Endothelial cell of umbilical vein (primary cell): ENCODE data around the gene ZNF804B. TPM values are rescaled to one million over a fixed set of nuclear protein-coding genes. Genes with fewer than 3 reads are reported as not detected.
A peak's percentile ranks its signal among the peaks of the same experiment; 100 is the strongest.

Source experiments
- BruUV-seq: library from RNA; stranded (reverse); fragments of 400-500 nt; replicated peaks from 2 replicates; lab custom pipeline; 2021; lab: Mats Ljungman, UMichigan
- CTCF ChIA-PET: fragments of 300-600, 350-600 bp; sonication (Branson Sonifier 250); formaldehyde crosslinking; loops from one replicate; lab custom pipeline; 2021; ENCODE audit warnings: antibody characterized with exemption, inconsistent platforms; lab: Charles Lee
- POLR2A ChIA-PET: fragments of 300-600, 350-600 bp; sonication (Branson Sonifier 250); formaldehyde crosslinking; loops from one replicate; lab custom pipeline; 2021; ENCODE audit warnings: antibody characterized with exemption, inconsistent platforms; lab: Charles Lee
- DNase-seq: peaks from one replicate; pipeline ENCODE4 v3.0.0-alpha.2; 2011; ENCODE audit warnings: low read depth, low spot score
- FAIRE-seq: peaks from 2 replicates; lab custom pipeline; 2011; peaks lifted over from hg19 to GRCh38; lab: Jason Lieb, UNC
- H2AFZ ChIP-seq: 2 replicates; pipeline ENCODE4 v1.6.0; 2012; ENCODE audit warnings: low read depth, low read length, control low read depth, inconsistent platforms
- H3K27ac ChIP-seq: 2 replicates; pipeline ENCODE4 v1.5.1; 2011; ENCODE audit warnings: low read depth, mild to moderate bottlenecking, control low read depth, low read length, moderate library complexity; ENCODE audit not compliant: insufficient read depth
- H3K27me3 ChIP-seq, 2 experiments: 2 replicates each; pipeline versions ENCODE4 v1.6.0 to v1.6.1; 2011; ENCODE audit warnings: low read length in 2 of 2, mixed read lengths in 1 of 2; ENCODE audit not compliant: control insufficient read depth in 2 of 2, insufficient read depth in 2 of 2
- H3K36me3 ChIP-seq, 2 experiments: 2 replicates in 1 of 2; 3 replicates in 1 of 2; pipeline ENCODE4 v1.5.1; 2011; ENCODE audit warnings: low read length in 2 of 2, mild to moderate bottlenecking in 1 of 2, moderate library complexity in 1 of 2; ENCODE audit not compliant: control insufficient read depth in 2 of 2, insufficient read depth in 2 of 2; ENCODE audit errors: extremely low read depth in 1 of 2
- H3K4me1 ChIP-seq: 3 replicates; pipeline ENCODE4 v1.5.1; 2011; ENCODE audit warnings: mild to moderate bottlenecking, low read length; ENCODE audit not compliant: control insufficient read depth, insufficient read depth; ENCODE audit errors: extremely low read depth
- H3K4me2 ChIP-seq: 2 replicates; pipeline ENCODE4 v1.6.1; 2011; ENCODE audit warnings: low read length, control low read depth, mixed read lengths; ENCODE audit not compliant: insufficient read depth
- H3K4me3 ChIP-seq, 3 experiments: fragments of 200-600 bp in 1 of 3; sonication (generic), shearing (Covaris generic) in 1 of 3; replicated peaks in 1 of 3; 2 replicates each; pipeline ENCODE4 v1.5.1; 2011 to 2016; ENCODE audit warnings: control low read depth in 3 of 3, low read length in 3 of 3, mild to moderate bottlenecking in 2 of 3, inconsistent platforms in 1 of 3, low read depth in 1 of 3, moderate library complexity in 1 of 3; ENCODE audit not compliant: insufficient read depth in 1 of 3
- H3K79me2 ChIP-seq: 2 replicates; pipeline ENCODE4 v1.6.0; 2012; ENCODE audit warnings: low read length, inconsistent platforms; ENCODE audit not compliant: control insufficient read depth, insufficient read depth
- H3K9ac ChIP-seq: replicated peaks from 2 replicates; pipeline ENCODE3; 2011; ENCODE audit warnings: low read length, control low read depth; ENCODE audit not compliant: insufficient read depth; ENCODE audit errors: extremely low read depth
- H3K9me1 ChIP-seq: replicated peaks from 3 replicates; pipeline ENCODE4 v1.6.0; 2011; ENCODE audit warnings: mild to moderate bottlenecking, low read length; ENCODE audit not compliant: control insufficient read depth, insufficient read depth; ENCODE audit errors: extremely low read depth
- H3K9me3 ChIP-seq: replicated peaks from 2 replicates; pipeline ENCODE4 v1.5.1; 2012; ENCODE audit warnings: low read length, inconsistent platforms; ENCODE audit not compliant: control insufficient read depth, insufficient read depth
- H4K20me1 ChIP-seq: replicated peaks from 2 replicates; pipeline ENCODE3; 2011; ENCODE audit warnings: mild to moderate bottlenecking, low read length; ENCODE audit not compliant: control insufficient read depth, insufficient read depth; ENCODE audit errors: extremely low read depth
- EZH2 ChIP-seq: IDR thresholded peaks from 2 replicates; pipeline ENCODE4 v1.6.1; 2012; ENCODE audit warnings: borderline replicate concordance, low read depth, mild to moderate bottlenecking, moderate library complexity, low read length, inconsistent platforms; ENCODE audit not compliant: severe bottlenecking
- GATA2 ChIP-seq: IDR thresholded peaks from 2 replicates; pipeline ENCODE4 v1.7.0; 2011; ENCODE audit warnings: low read depth, mild to moderate bottlenecking, moderate library complexity, mixed read lengths, low read length; ENCODE audit not compliant: insufficient read length, insufficient read depth
- MYC ChIP-seq: IDR thresholded peaks from one replicate; pipeline ENCODE4 v1.6.1; 2011; ENCODE audit warnings: mild to moderate bottlenecking, low read depth, low read length
- dilution Hi-C: fragments of 300-500 bp; cut with MboI; formaldehyde crosslinking; loops from one replicate; pipeline ENCODE4 v1.15.0; 2019; ENCODE audit warnings: low sequenced_read_pairs; ENCODE audit not compliant: extremely low pct_ligation_motif_present
- intact Hi-C: fragments of 100-400 bp; cut with micrococcal nuclease; formaldehyde crosslinking; loops from one replicate; pipeline ENCODE4 v1.10.0; 2022
- polyA plus RNA-seq, 4 experiments: library from polyadenylated mRNA; depleted of rRNA in 3 of 4; stranded (reverse) in 3 of 4; unstranded in 1 of 4; fragments of >200 nt; gene quantifications; 2 replicates each; pipeline versions ENCODE4 v1.2.1 to v1.2.3, GENCODE V29; 2011 to 2012; ENCODE audit warnings: missing spikeins in 1 of 4
- total RNA-seq: library from RNA; stranded (reverse); gene quantifications from 2 replicates; pipeline ENCODE4 v1.2.3, GENCODE V29; 2021
- TF ChIP-seq, protein P1 (sequence below), 2 donors: IDR thresholded peaks; 1 replicate in 1 of 2; 2 replicates in 1 of 2; pipeline ENCODE4 v1.5.1; 2011; ENCODE audit warnings: low read length in 2 of 2, mild to moderate bottlenecking in 2 of 2, moderate library complexity in 2 of 2, control low read depth in 1 of 2, inconsistent platforms in 1 of 2, low read depth in 1 of 2; ENCODE audit not compliant: insufficient read depth in 1 of 2; ENCODE audit errors: extremely low read depth in 1 of 2
- TF ChIP-seq, protein P2 (sequence below): IDR thresholded peaks from 2 replicates; pipeline ENCODE4 v1.6.1; 2011; ENCODE audit not compliant: insufficient read depth, insufficient read length

ZNF804B gene
- total and polyA plus RNA-seq, 2 donors (not counting 3 experiments of a cell fraction or from before 2014, with no cell fraction given), result not detected

DNA sequence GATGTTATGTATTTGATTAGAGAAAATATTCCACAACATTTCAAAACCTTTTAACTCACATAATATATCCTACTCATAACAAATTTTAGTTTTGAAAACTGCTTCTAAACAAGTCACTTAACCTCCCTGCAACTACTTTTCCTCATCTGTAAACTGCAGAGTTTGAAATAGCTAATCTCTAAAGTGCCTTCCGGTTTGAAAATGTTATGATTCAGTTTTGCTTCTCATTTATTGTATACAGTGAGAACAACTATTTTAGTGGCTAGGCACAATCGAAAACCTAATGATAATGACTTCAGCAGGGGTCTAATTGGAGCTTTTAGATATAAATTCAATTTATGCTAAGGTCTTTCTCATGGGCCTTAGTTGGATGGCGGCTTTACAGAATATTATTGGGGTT is 66.7 kb downstream of the ZNF804B start:
- TF ChIP-seq MYC, result no peak
- BruUV-seq, result no TSS peak
- Histone ChIP-seq H3K9me1 (no peaks in the 10 kb centered on the region), H3K27me3 (no peaks in the 10 kb centered on the region), H3K4me3 (no peak overlapping the region), H2AFZ (no peak overlapping the region), H3K4me1 (no peaks in the 10 kb centered on the region), H3K4me2 (no peak overlapping the region), H3K27ac (no peak overlapping the region), H4K20me1 (no peaks in the 10 kb centered on the region), H3K9me3 (no peaks in the 10 kb centered on the region), H3K79me2 (no peaks in the 10 kb centered on the region), H3K36me3 (no peaks in the 10 kb centered on the region), H3K9ac (no peak overlapping the region)
- DNase-seq, result no peak
- ChIA-PET POLR2A (no interaction called here), CTCF (no interaction called here)
- FAIRE-seq, result no peak
- intact Hi-C loops, result no loop called here
- dilution Hi-C loops, result no loop called here

DNA sequence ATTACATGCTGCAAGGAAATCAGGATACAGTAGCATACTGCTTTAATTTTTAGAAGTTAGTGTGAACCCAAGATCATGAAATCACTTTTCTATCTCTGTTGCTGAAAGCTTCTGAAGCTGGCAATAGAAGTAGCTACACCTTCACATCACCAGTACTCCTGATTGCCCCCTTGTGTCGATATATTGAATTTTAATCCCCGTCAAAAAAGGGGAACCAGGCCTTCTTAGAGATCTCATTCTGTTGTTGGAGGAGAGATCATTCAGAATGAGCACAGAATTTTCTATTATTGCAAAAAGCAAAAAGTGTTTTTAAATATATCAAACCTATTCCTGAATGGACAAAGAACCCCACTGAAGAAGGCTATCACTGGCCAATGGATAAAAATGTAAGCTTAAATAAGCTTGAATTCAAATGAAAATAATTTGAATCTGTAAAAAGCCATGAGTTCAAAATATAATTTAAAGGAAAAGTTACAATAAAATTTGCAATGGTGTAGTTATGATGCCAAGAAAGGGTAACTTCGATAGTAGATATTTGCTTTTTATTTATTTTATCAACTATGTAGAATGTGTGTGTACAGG is 75.7 kb downstream of the ZNF804B start:
- BruUV-seq, result no TSS peak
- H3K9me3 ChIP-seq, result no peaks in the 10 kb centered on the region
- no peaks in the 10 kb centered on the region for H3K9me1 ChIP-seq
- H3K4me3 ChIP-seq, result no peak overlapping the region
- H3K36me3 ChIP-seq, result no peaks in the 10 kb centered on the region
- H3K9ac ChIP-seq, result no peak overlapping the region
- H3K4me2 ChIP-seq, result no peak overlapping the region
- no peaks in the 10 kb centered on the region for H3K4me1 ChIP-seq
- TF ChIP-seq GATA2, result no peak
- no peak for TF ChIP-seq EZH2
- no peak for TF ChIP-seq MYC
- TF ChIP-seq, protein P1, sequence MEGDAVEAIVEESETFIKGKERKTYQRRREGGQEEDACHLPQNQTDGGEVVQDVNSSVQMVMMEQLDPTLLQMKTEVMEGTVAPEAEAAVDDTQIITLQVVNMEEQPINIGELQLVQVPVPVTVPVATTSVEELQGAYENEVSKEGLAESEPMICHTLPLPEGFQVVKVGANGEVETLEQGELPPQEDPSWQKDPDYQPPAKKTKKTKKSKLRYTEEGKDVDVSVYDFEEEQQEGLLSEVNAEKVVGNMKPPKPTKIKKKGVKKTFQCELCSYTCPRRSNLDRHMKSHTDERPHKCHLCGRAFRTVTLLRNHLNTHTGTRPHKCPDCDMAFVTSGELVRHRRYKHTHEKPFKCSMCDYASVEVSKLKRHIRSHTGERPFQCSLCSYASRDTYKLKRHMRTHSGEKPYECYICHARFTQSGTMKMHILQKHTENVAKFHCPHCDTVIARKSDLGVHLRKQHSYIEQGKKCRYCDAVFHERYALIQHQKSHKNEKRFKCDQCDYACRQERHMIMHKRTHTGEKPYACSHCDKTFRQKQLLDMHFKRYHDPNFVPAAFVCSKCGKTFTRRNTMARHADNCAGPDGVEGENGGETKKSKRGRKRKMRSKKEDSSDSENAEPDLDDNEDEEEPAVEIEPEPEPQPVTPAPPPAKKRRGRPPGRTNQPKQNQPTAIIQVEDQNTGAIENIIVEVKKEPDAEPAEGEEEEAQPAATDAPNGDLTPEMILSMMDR (IDR thresholded peaks at IDR 0.05; ENCODE audit: extremely low read depth in 1 of 2, insufficient read depth in 1 of 2, low read depth in 1 of 2, low read length in 2 of 2), result peak; percentile 23 to 40
- TF ChIP-seq, protein P2, sequence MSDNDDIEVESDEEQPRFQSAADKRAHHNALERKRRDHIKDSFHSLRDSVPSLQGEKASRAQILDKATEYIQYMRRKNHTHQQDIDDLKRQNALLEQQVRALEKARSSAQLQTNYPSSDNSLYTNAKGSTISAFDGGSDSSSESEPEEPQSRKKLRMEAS, result no peak
- no peak overlapping the region for H2AFZ ChIP-seq
- no peaks in the 10 kb centered on the region for H4K20me1 ChIP-seq
- H3K27me3 ChIP-seq, result no peaks in the 10 kb centered on the region
- FAIRE-seq (no peak), DNase-seq (peak; percentile 58)
- no peaks in the 10 kb centered on the region for H3K79me2 ChIP-seq
- dilution Hi-C loops (no loop called here), intact Hi-C loops (loop anchor here (1.0 kb wide), 2 partner anchors 289 to 592 kb away; no protein-coding TSS in a partner anchor)
- ChIA-PET POLR2A (no interaction called here), CTCF (interaction anchor here (0.6 to 4.7 kb wide), 14 partner anchors 8 to 1593 kb away, joined by 3 to 116 read pairs (median 5); no protein-coding TSS in a partner anchor)
- no peak overlapping the region for H3K27ac ChIP-seq
